ENCODE data around the gene PLOD2. TPM values are rescaled to one million over a fixed set of nuclear protein-coding genes. Genes with fewer than 3 reads are reported as not detected.

Gene PLOD2
- total RNA-seq, 1 experiment from 2014 or later: 19.3 TPM

DNA sequence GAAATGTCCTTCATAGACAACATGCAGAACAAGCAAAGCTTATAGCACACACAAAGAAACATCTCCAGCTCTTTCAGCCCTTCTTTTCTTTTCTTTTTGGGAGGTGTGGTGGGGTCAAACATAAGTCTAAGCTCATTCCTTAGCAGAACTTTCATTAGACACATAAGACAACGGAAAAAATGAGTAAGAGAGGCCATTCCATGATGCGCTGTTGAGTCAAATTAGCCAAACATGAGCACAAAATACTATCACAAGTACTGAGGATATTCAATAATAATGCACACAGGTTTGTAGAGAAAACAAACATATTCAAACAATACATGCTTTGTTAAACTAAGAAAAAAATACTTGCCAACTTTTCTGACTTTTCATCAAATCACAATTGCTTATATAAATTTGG lies 83.0 kb downstream of the PLOD2 start:
- Histone ChIP-seq H4K8ac (replicated peaks; ENCODE audit: insufficient read length, low read depth, low read length) (no peak overlapping the region), H3K27ac (ENCODE audit: insufficient read length, low read depth, low read length) (no peak overlapping the region), H3K56ac (ENCODE audit: insufficient read length, low read depth, low read length) (no peak overlapping the region), H3K4ac (ENCODE audit: low read depth, low read length) (no peak overlapping the region), H2BK120ac (ENCODE audit: low read depth, low read length, poor library complexity, severe bottlenecking) (no peak overlapping the region), H2BK20ac (ENCODE audit: low read depth, low read length, poor library complexity, severe bottlenecking) (no peak overlapping the region), H3K4me1 (ENCODE audit: insufficient read depth, low read length) (no peaks in the 10 kb centered on the region), H3K14ac (ENCODE audit: insufficient read depth, low read length) (no peak overlapping the region), H3K27me3 (ENCODE audit: insufficient read depth, low read length) (no peaks in the 10 kb centered on the region), H3K4me2 (ENCODE audit: insufficient read depth, insufficient read length, low read length) (no peak overlapping the region), H3K9me3 (ENCODE audit: control insufficient read depth, low read depth, low read length) (no peaks in the 10 kb centered on the region), H3K18ac (ENCODE audit: insufficient read length, low read depth, low read length) (no peak overlapping the region), H3K79me1 (ENCODE audit: insufficient read depth, low read depth, low read length, poor library complexity, severe bottlenecking) (no peaks in the 10 kb centered on the region), H2BK5ac (ENCODE audit: insufficient read length, low read length) (no peak overlapping the region), H3K9ac (ENCODE audit: extremely low read depth, insufficient read length, low read length) (no peak overlapping the region), H2BK15ac (ENCODE audit: low read depth, low read length) (no peak overlapping the region), H4K5ac (ENCODE audit: insufficient read length, low read depth, low read length) (no peak overlapping the region), H4K91ac (ENCODE audit: insufficient read length, low read depth, low read length) (no peak overlapping the region), H4K20me1 (ENCODE audit: control insufficient read depth, insufficient read depth, insufficient read length) (no peaks in the 10 kb centered on the region), H3K79me2 (ENCODE audit: insufficient read depth, low read length) (no peaks in the 10 kb centered on the region), H3K23ac (ENCODE audit: insufficient read length, low read depth, low read length) (no peak overlapping the region), H2AFZ (ENCODE audit: low read length) (no peak overlapping the region), H3T11ph (ENCODE audit: low read length) (no peak overlapping the region), H2BK12ac (ENCODE audit: insufficient read length, low read depth, low read length) (no peak overlapping the region), H3K23me2 (ENCODE audit: insufficient read length, low read depth, low read length, poor library complexity, severe bottlenecking) (no peaks in the 10 kb centered on the region), H2AK5ac (ENCODE audit: insufficient read length, low read length) (no peak overlapping the region)
- H3K4me1 Mint-ChIP-seq: peaks cover 4 to 8% of the 10 kb centered on the region in 2 experiments; a peak in 3 of 4 replicates
- DNase-seq: no peak
- no CpG with 5 or more reads among the region's 2 CpGs for WGBS (ENCODE audit: extremely low coverage, insufficient read length, low lambda C conversion rate)
- peaks cover 3 to 7% (median 7%) of the 10 kb centered on the region in 3 experiments; a peak in 5 of 7 replicates for H3K36me3 Mint-ChIP-seq (ENCODE audit: insufficient read depth in 1 of 3, low read depth in 3 of 3)
- H3K9me3 Mint-ChIP-seq: no peaks in the 10 kb centered on the region
- no peak overlapping the region for H3K27ac Mint-ChIP-seq
- TF ChIP-seq, protein P1, sequence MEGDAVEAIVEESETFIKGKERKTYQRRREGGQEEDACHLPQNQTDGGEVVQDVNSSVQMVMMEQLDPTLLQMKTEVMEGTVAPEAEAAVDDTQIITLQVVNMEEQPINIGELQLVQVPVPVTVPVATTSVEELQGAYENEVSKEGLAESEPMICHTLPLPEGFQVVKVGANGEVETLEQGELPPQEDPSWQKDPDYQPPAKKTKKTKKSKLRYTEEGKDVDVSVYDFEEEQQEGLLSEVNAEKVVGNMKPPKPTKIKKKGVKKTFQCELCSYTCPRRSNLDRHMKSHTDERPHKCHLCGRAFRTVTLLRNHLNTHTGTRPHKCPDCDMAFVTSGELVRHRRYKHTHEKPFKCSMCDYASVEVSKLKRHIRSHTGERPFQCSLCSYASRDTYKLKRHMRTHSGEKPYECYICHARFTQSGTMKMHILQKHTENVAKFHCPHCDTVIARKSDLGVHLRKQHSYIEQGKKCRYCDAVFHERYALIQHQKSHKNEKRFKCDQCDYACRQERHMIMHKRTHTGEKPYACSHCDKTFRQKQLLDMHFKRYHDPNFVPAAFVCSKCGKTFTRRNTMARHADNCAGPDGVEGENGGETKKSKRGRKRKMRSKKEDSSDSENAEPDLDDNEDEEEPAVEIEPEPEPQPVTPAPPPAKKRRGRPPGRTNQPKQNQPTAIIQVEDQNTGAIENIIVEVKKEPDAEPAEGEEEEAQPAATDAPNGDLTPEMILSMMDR (conservative IDR thresholded peaks at IDR 0.05): no peak
- H3K27me3 Mint-ChIP-seq (ENCODE audit: low read depth): no peaks in the 10 kb centered on the region
- H3K4me3 Mint-ChIP-seq: no peak overlapping the region

All from H9 (cell line).